Stimulated activated CD4-positive, alpha-beta T cell treated with anti-CD3 and anti-CD28 coated beads, Interleukin-1b, Interleukin-23, amount 100 ng/mL, for 24 hours (primary cell): Measurements from ENCODE around the gene IL23R.
"Not testable (repeated sequence)": the region's sequence is repeated elsewhere in the genome, so short reads cannot be mapped to it uniquely, and the experiment has no call there.

Experiments
- DNase-seq, 4 experiments: peaks; one replicate each; pipeline ENCODE4 v3.0.0-alpha.2; 2020; ENCODE audit warnings: low read depth in 4 of 4, low spot score in 1 of 4

The IL23R gene

GRCh38 chr1:67191668-67192520, 25.6 kb downstream of the IL23R start:
- DNase-seq = no peak

- no peak for DNase-seq
These were observed 26.6 kb downstream of the IL23R start for GRCh38 chr1:67192902-67193301.

GRCh38 chr1:67193704-67194103, 27.4 kb downstream of the IL23R start:
- DNase-seq = no peak

GRCh38 chr1:67194209-67194863, 28.1 kb downstream of the IL23R start:
- no peak for DNase-seq

- DNase-seq = no peak
These were observed 34.5 kb downstream of the IL23R start for GRCh38 chr1:67200755-67201154.

- DNase-seq = no peak
These were observed 35.6 kb downstream of the IL23R start for GRCh38 chr1:67201891-67202290.

GRCh38 chr1:67204298-67204980, 38.2 kb downstream of the IL23R start:
- no peak for DNase-seq

- DNase-seq = not testable (repeated sequence)
These were observed 41.1 kb downstream of the IL23R start for GRCh38 chr1:67207398-67207797.

GRCh38 chr1:67208217-67208616, 42.0 kb downstream of the IL23R start:
- DNase-seq = no peak

- DNase-seq = no peak
These were observed 43.3 kb downstream of the IL23R start for GRCh38 chr1:67209521-67209920.

GRCh38 chr1:67211589-67212563, 45.6 kb downstream of the IL23R start:
- DNase-seq = peak in 2 of 4 experiments; percentile 22 to 41

GRCh38 chr1:67213164-67213563, 46.9 kb downstream of the IL23R start:
- no peak for DNase-seq

GRCh38 chr1:67213948-67214347, 47.7 kb downstream of the IL23R start:
- no peak for DNase-seq

- peak in 2 of 4 experiments; percentile 35 to 40 for DNase-seq
These were observed 48.3 kb downstream of the IL23R start for GRCh38 chr1:67214420-67215174.

GRCh38 chr1:67216401-67216800, 50.1 kb downstream of the IL23R start:
- DNase-seq = no peak

- DNase-seq = no peak
These were observed 51.2 kb downstream of the IL23R start for GRCh38 chr1:67217417-67217816.

- DNase-seq = no peak
These were observed 51.7 kb downstream of the IL23R start for GRCh38 chr1:67217938-67218337.

GRCh38 chr1:67224856-67225255, 58.6 kb downstream of the IL23R start:
- no peak for DNase-seq

- no peak for DNase-seq
These were observed 60.4 kb downstream of the IL23R start for GRCh38 chr1:67226688-67227087.

- no peak for DNase-seq
These were observed 60.9 kb downstream of the IL23R start for GRCh38 chr1:67227196-67227595.
